ENCODE results near the gene ZFHX3. TPM values are rescaled to one million over a fixed set of nuclear protein-coding genes. Genes with fewer than 3 reads are reported as not detected.

The ZFHX3 gene
- total and polyA plus RNA-seq, 10 of the 15 experiments (the other 5 are each of a cell fraction or from before 2014, with no cell fraction given): 0.68 to 8.6 (median 2.0) TPM

DNA sequence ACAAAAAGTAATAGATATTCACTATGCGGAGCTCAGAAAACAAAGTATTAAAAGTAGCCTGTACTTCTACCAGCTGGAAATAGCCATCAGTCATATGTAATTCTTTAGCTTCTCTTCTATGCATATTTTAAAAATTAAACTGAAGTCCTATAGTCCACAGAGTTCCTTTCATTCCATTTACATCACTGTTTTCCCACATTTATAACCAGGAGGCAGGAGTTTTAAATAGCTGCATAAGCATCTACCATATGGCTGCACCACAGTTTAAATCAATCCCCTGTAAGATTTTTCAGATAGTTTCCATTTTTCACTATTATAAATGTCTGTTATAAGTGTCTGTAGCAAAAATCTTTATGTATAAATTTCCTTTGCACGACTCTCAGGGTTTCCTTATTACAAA lies 45.1 kb downstream of the ZFHX3 start (continued):
- TF ChIP-seq, protein P1, sequence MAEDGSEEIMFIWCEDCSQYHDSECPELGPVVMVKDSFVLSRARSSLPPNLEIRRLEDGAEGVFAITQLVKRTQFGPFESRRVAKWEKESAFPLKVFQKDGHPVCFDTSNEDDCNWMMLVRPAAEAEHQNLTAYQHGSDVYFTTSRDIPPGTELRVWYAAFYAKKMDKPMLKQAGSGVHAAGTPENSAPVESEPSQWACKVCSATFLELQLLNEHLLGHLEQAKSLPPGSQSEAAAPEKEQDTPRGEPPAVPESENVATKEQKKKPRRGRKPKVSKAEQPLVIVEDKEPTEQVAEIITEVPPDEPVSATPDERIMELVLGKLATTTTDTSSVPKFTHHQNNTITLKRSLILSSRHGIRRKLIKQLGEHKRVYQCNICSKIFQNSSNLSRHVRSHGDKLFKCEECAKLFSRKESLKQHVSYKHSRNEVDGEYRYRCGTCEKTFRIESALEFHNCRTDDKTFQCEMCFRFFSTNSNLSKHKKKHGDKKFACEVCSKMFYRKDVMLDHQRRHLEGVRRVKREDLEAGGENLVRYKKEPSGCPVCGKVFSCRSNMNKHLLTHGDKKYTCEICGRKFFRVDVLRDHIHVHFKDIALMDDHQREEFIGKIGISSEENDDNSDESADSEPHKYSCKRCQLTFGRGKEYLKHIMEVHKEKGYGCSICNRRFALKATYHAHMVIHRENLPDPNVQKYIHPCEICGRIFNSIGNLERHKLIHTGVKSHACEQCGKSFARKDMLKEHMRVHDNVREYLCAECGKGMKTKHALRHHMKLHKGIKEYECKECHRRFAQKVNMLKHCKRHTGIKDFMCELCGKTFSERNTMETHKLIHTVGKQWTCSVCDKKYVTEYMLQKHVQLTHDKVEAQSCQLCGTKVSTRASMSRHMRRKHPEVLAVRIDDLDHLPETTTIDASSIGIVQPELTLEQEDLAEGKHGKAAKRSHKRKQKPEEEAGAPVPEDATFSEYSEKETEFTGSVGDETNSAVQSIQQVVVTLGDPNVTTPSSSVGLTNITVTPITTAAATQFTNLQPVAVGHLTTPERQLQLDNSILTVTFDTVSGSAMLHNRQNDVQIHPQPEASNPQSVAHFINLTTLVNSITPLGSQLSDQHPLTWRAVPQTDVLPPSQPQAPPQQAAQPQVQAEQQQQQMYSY (CRISPR knock-in tag; IDR thresholded peaks at IDR 0.05): no peak

DNA sequence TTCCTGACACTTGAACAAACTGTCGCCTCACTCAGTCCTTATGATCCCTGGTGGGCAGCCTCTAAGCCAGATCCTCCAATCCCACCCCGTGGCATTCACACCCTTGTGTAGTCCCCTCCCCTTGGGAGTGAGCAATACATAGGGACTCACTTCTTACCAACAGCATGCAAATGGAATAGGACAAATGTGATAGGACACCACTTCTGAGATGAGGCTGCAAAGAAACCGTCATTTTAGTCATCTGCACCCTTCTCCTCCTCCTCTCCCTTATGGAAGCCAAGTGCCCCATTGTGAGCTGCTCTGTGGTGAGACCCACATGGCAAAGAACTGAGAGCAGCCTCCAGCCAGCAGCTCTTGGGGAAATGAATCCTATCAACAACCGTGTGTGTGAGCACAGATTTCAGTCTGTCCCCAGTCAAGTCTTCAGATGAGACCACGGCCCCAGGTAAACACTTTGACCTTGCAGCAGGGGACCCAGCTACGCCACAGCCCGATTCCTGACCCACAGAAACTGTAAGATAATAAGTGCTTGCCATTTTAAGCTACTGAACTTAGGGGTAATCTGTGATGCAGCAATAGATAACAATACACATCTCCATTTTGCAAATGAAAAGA lies 46.9 kb downstream of the ZFHX3 start:
- H3K27me3 ChIP-seq (replicated peaks in 1 of 2; ENCODE audit: control insufficient read depth in 2 of 2, insufficient read depth in 2 of 2, low read length in 1 of 2): no peaks in the 10 kb centered on the region
- no peak overlapping the region for H3K27ac ChIP-seq (ENCODE audit: control insufficient read depth, insufficient read depth)
- no TSS peak for BruUV-seq (replicated peaks)
- SMC1A ChIA-PET (ENCODE audit: uncharacterized antibody, unreplicated experiment): no interaction called here
- no peak overlapping the region for H3K4me3 ChIP-seq
- H3K9ac ChIP-seq (ENCODE audit: control insufficient read depth, insufficient read depth, low read length): no peak overlapping the region
- peaks cover 8% of the 10 kb centered on the region; the same call in 2 of the 3 replicates for H3K9me3 ChIP-seq (replicated peaks; ENCODE audit: control insufficient read depth, insufficient read depth, low read length)
- H3K4me1 ChIP-seq (ENCODE audit: control insufficient read depth, insufficient read depth, low read length): no peaks in the 10 kb centered on the region
- WGBS (ENCODE audit: insufficient coverage, insufficient replicate concordance, low lambda C conversion rate, missing lambda C conversion rate): 77% methylated on average over 7 of the region's 7 CpGs
- RAD21 ChIA-PET (ENCODE audit: unreplicated experiment): no interaction called here
- DNase-seq (ENCODE audit: low read depth, low spot score) (no peak), FAIRE-seq (no peak), ATAC-seq (no peak)
- no peaks in the 10 kb centered on the region; the same call in 1 of the 2 replicates for H3K79me2 ChIP-seq (ENCODE audit: control insufficient read depth, insufficient read depth, low read length)
- H4K20me1 ChIP-seq (ENCODE audit: control insufficient read depth, insufficient read depth): no peaks in the 10 kb centered on the region
- intact Hi-C loops (cut with micrococcal nuclease; ENCODE audit: unreplicated experiment): no loop called here
- no peak overlapping the region for H3K4me2 ChIP-seq (ENCODE audit: control insufficient read depth, insufficient read depth)
- H2AFZ ChIP-seq (ENCODE audit: control insufficient read depth, low read depth, low read length): no peak overlapping the region
- in situ Hi-C loops (cut with MboI): no loop called here
- POLR2A ChIA-PET: interaction anchor here (0.6 kb wide), 1 partner anchor 1119 kb away, joined by 3 read pairs; no protein-coding TSS in a partner anchor
- no peaks in the 10 kb centered on the region for H3K36me3 ChIP-seq (ENCODE audit: control insufficient read depth in 2 of 2, insufficient read depth in 2 of 2, low read length in 1 of 2)
- CTCF ChIA-PET: no interaction called here
- TF ChIP-seq CBX3 (IDR thresholded peaks at IDR 0.05; ENCODE audit: borderline replicate concordance, low read depth) (no peak), HDAC6 (IDR thresholded peaks at IDR 0.05; ENCODE audit: unreplicated experiment) (no peak), EP300 (IDR thresholded peaks at IDR 0.05; ENCODE audit: borderline replicate concordance in 1 of 2, control insufficient read depth in 1 of 2, low read depth in 2 of 2, low read length in 2 of 2) (no peak), CHD4 (IDR thresholded peaks at IDR 0.05) (no peak), NBN (IDR thresholded peaks at IDR 0.05) (no peak), CHD2 (IDR thresholded peaks at IDR 0.05; ENCODE audit: borderline replicate concordance, low read depth, low read length) (no peak), BHLHE40 (IDR thresholded peaks at IDR 0.05; ENCODE audit: borderline replicate concordance in 1 of 2, low read depth in 2 of 2, low read length in 1 of 2) (no peak)
- TF ChIP-seq, protein P2, sequence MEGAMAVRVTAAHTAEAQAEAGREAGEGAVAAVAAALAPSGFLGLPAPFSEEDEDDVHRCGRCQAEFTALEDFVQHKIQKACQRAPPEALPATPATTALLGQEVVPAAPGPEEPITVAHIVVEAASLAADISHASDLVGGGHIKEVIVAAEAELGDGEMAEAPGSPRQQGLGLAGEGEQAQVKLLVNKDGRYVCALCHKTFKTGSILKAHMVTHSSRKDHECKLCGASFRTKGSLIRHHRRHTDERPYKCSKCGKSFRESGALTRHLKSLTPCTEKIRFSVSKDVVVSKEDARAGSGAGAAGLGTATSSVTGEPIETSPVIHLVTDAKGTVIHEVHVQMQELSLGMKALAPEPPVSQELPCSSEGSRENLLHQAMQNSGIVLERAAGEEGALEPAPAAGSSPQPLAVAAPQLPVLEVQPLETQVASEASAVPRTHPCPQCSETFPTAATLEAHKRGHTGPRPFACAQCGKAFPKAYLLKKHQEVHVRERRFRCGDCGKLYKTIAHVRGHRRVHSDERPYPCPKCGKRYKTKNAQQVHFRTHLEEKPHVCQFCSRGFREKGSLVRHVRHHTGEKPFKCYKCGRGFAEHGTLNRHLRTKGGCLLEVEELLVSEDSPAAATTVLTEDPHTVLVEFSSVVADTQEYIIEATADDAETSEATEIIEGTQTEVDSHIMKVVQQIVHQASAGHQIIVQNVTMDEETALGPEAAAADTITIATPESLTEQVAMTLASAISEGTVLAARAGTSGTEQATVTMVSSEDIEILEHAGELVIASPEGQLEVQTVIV (IDR thresholded peaks at IDR 0.05; ENCODE audit: borderline replicate concordance, partially characterized antibody): no peak
- TF ChIP-seq, protein P3, sequence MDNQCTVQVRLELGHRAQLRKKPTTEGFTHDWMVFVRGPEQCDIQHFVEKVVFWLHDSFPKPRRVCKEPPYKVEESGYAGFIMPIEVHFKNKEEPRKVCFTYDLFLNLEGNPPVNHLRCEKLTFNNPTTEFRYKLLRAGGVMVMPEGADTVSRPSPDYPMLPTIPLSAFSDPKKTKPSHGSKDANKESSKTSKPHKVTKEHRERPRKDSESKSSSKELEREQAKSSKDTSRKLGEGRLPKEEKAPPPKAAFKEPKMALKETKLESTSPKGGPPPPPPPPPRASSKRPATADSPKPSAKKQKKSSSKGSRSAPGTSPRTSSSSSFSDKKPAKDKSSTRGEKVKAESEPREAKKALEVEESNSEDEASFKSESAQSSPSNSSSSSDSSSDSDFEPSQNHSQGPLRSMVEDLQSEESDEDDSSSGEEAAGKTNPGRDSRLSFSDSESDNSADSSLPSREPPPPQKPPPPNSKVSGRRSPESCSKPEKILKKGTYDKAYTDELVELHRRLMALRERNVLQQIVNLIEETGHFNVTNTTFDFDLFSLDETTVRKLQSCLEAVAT (IDR thresholded peaks at IDR 0.05): no peak
- TF ChIP-seq, protein P4, sequence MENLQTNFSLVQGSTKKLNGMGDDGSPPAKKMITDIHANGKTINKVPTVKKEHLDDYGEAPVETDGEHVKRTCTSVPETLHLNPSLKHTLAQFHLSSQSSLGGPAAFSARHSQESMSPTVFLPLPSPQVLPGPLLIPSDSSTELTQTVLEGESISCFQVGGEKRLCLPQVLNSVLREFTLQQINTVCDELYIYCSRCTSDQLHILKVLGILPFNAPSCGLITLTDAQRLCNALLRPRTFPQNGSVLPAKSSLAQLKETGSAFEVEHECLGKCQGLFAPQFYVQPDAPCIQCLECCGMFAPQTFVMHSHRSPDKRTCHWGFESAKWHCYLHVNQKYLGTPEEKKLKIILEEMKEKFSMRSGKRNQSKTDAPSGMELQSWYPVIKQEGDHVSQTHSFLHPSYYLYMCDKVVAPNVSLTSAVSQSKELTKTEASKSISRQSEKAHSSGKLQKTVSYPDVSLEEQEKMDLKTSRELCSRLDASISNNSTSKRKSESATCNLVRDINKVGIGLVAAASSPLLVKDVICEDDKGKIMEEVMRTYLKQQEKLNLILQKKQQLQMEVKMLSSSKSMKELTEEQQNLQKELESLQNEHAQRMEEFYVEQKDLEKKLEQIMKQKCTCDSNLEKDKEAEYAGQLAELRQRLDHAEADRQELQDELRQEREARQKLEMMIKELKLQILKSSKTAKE (IDR thresholded peaks at IDR 0.05; ENCODE audit: low read depth, poor library complexity, severe bottlenecking): no peak
